ENCODE results near the gene ELMO1. TPM values are rescaled to one million over a fixed set of nuclear protein-coding genes. Genes with fewer than 3 reads are reported as not detected.

The ELMO1 gene
- total and polyA plus RNA-seq, 2 of the 13 experiments (the other 11 are each of a cell fraction or from before 2014, with no cell fraction given), result 0.11 to 0.17 TPM

- TF ChIP-seq CERS6 (CRISPR knock-in tag; IDR thresholded peaks at IDR 0.05) (no peak), ZNF746 (CRISPR knock-in tag; IDR thresholded peaks at IDR 0.05) (no peak), CAMTA2 (CRISPR knock-in tag; IDR thresholded peaks at IDR 0.05; ENCODE audit: borderline replicate concordance) (no peak)
Observed at GRCh38 chr7:37424521-37424920, 24.1 kb downstream of the ELMO1 start (continued).

GRCh38 chr7:37421861-37422500 lies 26.7 kb downstream of the ELMO1 start:
- no peaks in the 10 kb centered on the region for H3K27me3 ChIP-seq (ENCODE audit: control insufficient read depth in 1 of 2, insufficient read depth in 2 of 2, low read length in 2 of 2)
- 36% methylated on average over 6 of the region's 6 CpGs for WGBS (ENCODE audit: low lambda C conversion rate)
- ChIA-PET CTCF (ENCODE audit: low intra/inter-chr PET ratio, low total read pairs) (no interaction called here), POLR2A (no interaction called here)
- no peak overlapping the region for H3K4me3 ChIP-seq (replicated peaks in 1 of 3; ENCODE audit: insufficient read depth in 1 of 3, low read depth in 2 of 3, low read length in 3 of 3)
- H3K27ac ChIP-seq (ENCODE audit: extremely low read length, insufficient read depth, low read length), result no peak overlapping the region
- no TSS peak for BruUV-seq (replicated peaks)
- no peak for DNase-seq (ENCODE audit: low spot score)
- no peaks in the 10 kb centered on the region for H3K79me2 ChIP-seq (ENCODE audit: insufficient read depth, low read length)
- H2AFZ ChIP-seq (ENCODE audit: low read length), result no peak overlapping the region
- ATAC-seq, result no peak
- no peaks in the 10 kb centered on the region for H4K20me1 ChIP-seq (ENCODE audit: insufficient read depth, low read length)
- no peaks in the 10 kb centered on the region for H3K36me3 ChIP-seq (replicated peaks in 1 of 2; ENCODE audit: control insufficient read depth in 1 of 2, insufficient read depth in 2 of 2, low read length in 2 of 2)
- H3K4me2 ChIP-seq (ENCODE audit: low read depth, low read length), result no peak overlapping the region
- intact Hi-C loops (cut with micrococcal nuclease; ENCODE audit: unreplicated experiment) (no loop called here), in situ Hi-C loops (cut with HindIII; ENCODE audit: extremely low pct_ligation_motif_present, low pct_unique_long_range_greater_than_20kb) (no loop called here)
- no peaks in the 10 kb centered on the region for H3K4me1 ChIP-seq (ENCODE audit: insufficient read depth, low read length)
- FAIRE-seq, result no peak
- no peaks in the 10 kb centered on the region for H3K9me3 ChIP-seq (ENCODE audit: low read length)
- no peak overlapping the region for H3K9ac ChIP-seq (ENCODE audit: insufficient read depth, low read depth, low read length)
- TF ChIP-seq CERS6 (CRISPR knock-in tag; IDR thresholded peaks at IDR 0.05) (no peak), PHB2 (IDR thresholded peaks at IDR 0.05; ENCODE audit: partially characterized antibody) (no peak), ZFAT (CRISPR knock-in tag; conservative IDR thresholded peaks at IDR 0.05) (no peak), CAMTA2 (CRISPR knock-in tag; IDR thresholded peaks at IDR 0.05; ENCODE audit: borderline replicate concordance) (no peak), ZNF44 (CRISPR knock-in tag; IDR thresholded peaks at IDR 0.05) (no peak), KDM1A (CRISPR knock-in tag; IDR thresholded peaks at IDR 0.05) (no peak), ARID4A (CRISPR knock-in tag; IDR thresholded peaks at IDR 0.05; ENCODE audit: borderline replicate concordance) (no peak), ZNF326 (CRISPR knock-in tag; IDR thresholded peaks at IDR 0.05; ENCODE audit: borderline replicate concordance) (no peak), ZNF841 (CRISPR knock-in tag; IDR thresholded peaks at IDR 0.05; ENCODE audit: borderline replicate concordance) (no peak), ZNF263 (CRISPR knock-in tag; IDR thresholded peaks at IDR 0.05) (no peak), ZNF713 (CRISPR knock-in tag; IDR thresholded peaks at IDR 0.05) (no peak), SATB2 (CRISPR knock-in tag; IDR thresholded peaks at IDR 0.05) (no peak), ZSCAN5A (CRISPR knock-in tag; IDR thresholded peaks at IDR 0.05; ENCODE audit: borderline replicate concordance) (no peak)

All from HepG2 (cell line).